DMS153 (cell line): ENCODE measurements around the gene MUC6.

ENCODE experiments used
- DNase-seq: peaks from one replicate; lab custom pipeline; 2025; lab: John Stamatoyannopoulos, UW

The MUC6 gene, protein sequence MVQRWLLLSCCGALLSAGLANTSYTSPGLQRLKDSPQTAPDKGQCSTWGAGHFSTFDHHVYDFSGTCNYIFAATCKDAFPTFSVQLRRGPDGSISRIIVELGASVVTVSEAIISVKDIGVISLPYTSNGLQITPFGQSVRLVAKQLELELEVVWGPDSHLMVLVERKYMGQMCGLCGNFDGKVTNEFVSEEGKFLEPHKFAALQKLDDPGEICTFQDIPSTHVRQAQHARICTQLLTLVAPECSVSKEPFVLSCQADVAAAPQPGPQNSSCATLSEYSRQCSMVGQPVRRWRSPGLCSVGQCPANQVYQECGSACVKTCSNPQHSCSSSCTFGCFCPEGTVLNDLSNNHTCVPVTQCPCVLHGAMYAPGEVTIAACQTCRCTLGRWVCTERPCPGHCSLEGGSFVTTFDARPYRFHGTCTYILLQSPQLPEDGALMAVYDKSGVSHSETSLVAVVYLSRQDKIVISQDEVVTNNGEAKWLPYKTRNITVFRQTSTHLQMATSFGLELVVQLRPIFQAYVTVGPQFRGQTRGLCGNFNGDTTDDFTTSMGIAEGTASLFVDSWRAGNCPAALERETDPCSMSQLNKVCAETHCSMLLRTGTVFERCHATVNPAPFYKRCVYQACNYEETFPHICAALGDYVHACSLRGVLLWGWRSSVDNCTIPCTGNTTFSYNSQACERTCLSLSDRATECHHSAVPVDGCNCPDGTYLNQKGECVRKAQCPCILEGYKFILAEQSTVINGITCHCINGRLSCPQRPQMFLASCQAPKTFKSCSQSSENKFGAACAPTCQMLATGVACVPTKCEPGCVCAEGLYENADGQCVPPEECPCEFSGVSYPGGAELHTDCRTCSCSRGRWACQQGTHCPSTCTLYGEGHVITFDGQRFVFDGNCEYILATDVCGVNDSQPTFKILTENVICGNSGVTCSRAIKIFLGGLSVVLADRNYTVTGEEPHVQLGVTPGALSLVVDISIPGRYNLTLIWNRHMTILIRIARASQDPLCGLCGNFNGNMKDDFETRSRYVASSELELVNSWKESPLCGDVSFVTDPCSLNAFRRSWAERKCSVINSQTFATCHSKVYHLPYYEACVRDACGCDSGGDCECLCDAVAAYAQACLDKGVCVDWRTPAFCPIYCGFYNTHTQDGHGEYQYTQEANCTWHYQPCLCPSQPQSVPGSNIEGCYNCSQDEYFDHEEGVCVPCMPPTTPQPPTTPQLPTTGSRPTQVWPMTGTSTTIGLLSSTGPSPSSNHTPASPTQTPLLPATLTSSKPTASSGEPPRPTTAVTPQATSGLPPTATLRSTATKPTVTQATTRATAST (N-terminal part only)

DNA sequence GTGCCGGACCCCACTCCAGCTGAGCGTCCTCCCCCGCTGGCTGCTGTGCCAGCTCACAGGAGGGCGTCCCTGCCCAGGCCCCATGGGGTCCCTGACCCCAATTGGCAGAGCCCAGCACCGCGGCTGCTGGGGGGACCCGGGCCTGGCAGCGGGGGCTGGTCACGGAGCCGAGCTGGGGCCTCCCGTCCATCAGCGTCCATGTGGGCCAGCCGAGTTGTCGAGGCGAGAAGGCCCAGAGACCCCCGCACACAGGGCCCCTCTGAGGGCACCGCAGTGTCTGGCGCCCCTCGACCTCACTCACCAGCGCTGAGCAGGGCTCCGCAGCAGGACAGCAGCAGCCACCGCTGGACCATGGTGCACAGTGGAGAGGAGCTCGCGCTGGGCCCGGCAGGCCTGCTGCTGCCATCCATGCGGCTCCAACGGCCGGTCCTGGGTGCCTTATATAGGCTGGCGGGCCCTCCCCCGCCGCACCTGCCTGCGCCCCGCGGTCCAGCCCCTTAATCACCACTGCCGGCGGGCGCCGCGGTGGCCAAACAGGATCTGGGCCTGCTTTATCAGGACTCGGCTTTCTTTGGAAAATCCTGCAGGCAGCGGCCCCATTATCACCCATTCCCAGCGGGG, at the start of gene MUC6:
TSS of gene MUC6 (minus strand) at position 416 of the 621 bp plus-strand sequence. CDS start at position 353, 63 bp downstream.
- DNase-seq: no peak

DNA sequence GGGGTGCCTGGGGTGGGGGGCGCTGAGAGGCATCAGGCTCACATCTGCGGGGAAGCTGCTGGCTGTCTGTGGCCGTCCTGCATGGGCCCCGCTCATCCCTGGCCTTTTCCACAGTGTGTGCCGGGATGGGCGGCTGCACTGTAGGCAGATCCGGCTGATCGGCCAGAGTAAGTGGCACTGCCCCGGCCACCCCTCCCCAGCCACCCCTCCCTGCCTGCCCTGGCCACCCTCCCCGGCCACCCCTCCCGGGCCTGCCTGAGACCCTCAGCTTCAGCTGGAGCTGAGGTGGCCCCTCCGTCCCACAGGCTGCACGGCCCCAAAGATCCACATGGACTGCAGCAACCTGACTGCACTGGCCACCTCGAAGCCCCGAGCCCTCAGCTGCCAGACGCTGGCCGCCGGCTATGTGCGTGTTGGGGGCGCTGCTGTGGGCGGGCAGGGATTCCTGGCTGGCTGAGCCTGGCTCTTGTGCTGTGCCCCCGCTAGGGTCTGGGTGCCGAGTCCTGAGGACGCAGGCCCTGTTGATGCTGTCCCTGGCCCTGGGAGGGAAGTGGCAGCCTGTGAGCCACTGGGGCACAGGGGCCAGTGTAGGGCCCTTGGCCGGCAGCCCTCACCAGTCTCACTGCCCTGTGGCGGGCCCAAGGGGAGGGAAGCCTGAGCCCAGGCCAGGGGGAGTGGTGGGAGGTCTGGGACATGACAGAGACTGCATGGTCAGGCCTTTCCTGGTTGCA, 49.1 kb upstream of the MUC6 start:
- DNase-seq: no peak

DNA sequence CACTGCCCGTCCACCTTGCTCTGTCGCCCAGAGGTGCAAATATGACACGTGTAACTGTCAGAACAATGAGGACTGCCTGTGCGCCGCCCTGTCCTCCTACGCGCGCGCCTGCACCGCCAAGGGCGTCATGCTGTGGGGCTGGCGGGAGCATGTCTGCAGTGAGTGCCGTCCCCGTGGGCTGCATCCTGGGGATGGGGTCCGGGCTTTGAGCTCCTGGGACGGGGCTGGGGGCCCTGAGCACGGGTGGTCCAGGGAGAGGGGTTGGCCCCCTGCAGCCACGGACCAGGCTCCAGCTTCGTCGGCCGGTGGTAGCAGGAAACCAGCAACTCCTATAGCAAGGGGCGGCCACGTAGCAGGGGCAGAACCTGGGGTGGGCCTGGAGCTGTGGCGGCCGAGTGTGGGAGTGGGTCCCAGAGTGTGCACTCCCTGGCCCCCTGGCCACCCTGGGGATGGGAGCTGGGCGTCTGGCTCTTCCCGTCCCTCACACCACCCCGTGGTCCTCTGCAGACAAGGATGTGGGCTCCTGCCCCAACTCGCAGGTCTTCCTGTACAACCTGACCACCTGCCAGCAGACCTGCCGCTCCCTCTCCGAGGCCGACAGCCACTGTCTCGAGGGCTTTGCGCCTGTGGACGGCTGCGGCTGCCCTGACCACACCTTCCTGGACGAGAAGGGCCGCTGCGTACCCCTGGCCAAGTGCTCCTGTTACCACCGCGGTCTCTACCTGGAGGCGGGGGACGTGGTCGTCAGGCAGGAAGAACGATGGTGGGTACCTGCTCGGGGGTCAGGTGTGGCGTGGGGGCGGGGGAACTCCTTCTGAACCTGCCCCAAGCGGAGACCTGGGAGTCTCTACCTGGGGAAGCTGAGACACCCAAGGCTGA, 48.3 kb upstream of the MUC6 start:
- DNase-seq: peak; percentile 4

DNA sequence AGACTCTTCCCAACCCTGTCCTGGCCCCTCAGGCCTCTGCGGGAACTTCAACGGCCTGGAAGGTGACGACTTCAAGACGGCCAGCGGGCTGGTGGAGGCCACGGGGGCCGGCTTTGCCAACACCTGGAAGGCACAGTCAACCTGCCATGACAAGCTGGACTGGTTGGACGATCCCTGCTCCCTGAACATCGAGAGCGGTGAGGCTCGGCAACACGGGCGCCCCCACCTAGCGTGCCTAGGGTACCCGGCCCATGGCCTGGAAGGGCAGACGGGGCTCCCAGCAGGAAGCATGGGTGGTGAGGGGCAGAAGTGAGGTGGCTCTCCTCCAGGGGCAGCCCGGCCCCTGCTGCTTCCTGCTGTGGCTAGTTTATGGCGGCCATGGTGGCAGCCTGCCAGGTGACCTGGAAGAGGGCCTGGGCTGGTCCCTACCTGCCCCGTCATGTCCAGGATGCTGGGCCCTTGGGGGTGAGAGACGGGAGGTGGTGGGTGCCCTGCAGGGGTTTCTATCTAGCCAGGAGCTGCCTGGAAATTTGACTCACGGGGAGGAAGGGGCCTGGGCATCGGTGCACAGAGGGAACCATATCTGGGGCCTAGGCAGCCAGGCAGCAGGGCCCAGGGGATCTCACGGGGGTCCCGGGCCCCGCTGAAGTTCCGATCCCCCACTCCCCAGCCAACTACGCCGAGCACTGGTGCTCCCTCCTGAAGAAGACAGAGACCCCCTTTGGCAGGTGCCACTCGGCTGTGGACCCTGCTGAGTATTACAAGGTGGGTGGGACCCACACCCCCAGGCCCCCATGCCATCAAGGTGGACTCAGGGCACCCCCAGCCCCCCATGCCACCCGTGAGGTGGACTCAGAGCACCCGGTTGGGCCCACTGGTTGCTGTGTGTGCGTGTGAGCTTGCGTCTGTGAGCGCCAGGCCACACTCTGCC, 47.4 kb upstream of the MUC6 start:
- DNase-seq: no peak

DNA sequence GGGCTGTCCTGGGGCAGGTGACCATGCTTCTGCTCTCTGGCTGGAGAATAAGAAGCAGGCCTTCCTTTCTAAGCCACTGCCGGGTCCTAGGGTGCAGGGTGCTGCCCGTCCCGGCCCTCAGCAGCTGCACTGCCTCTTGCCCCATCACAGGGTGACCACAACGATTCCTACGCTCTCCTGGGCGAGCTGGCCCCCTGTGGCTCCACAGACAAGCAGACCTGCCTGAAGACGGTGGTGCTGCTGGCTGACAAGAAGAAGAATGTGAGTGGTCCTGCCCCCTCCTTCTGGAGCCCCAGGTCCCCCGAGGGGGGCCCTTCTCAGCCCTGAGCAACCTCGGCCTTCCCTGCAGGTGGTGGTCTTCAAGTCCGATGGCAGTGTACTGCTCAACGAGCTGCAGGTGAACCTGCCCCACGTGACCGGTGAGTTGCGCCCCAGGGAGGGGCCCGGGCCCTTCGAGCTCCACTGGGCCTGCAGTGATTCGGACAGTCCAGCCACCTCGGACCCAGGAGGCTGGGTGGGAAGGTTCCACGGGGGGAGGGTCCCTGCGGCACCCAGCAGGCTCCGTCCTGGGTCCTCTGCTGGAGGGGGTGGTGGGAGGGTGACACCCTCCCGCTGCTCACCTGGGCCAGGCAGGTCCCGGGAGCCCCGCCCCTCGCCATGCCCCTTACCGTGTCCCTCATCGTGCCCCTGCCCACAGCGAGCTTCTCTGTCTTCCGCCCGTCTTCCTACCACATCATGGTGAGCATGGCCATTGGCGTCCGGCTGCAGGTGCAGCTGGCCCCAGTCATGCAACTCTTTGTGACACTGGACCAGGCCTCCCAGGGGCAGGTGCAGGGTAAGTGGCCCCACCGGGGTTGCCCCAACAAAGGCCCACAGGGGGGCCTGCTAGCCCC, 46.5 kb upstream of the MUC6 start:
- DNase-seq: no peak

DNA sequence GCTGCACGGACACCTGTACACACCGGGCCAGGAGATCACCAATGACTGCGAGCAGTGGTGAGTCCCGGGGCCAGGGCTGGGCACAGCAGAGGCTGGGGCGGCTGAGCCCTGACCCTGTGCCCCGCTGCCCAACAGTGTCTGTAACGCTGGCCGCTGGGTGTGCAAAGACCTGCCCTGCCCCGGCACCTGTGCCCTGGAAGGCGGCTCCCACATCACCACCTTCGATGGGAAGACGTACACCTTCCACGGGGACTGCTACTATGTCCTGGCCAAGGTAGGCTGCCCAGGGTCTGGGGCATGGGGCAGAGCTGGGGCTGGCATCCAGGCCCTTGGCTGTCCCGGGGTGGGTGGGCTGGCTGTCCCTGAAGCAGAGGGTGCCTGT, 45.8 kb upstream of the MUC6 start:
- no peak for DNase-seq

DNA sequence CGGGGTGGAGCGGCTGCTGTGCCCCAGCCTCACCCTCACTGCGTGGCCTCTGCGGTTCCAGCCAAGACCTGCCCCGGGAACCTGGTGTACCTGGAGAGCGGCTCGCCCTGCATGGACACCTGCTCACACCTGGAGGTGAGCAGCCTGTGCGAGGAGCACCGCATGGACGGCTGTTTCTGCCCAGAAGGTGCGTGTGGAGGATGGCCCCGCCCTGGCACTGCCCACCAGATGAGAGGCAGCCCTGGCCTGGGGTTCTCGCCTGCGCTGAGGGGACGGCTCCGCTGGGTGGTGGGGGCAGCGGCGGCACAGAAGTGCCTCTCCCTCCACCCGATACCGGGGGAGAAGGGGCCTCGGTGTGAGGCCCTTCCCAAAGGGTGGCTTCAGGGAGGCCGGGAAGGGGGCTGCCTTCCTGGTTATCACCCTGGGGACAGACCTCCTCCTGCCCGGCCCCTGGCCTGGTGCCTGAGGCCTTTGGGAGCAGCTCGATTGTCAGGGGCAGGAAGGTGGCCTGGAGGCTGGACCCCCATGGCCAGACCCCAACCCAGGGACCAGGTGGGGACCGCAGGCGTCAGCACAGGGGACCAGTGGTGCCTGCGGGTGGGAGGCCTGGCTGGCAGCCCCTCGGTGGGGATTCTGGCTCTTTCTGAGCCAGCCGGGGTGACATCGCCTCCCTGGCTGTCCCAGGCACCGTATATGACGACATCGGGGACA, 45.2 kb upstream of the MUC6 start:
- no peak for DNase-seq

DNA sequence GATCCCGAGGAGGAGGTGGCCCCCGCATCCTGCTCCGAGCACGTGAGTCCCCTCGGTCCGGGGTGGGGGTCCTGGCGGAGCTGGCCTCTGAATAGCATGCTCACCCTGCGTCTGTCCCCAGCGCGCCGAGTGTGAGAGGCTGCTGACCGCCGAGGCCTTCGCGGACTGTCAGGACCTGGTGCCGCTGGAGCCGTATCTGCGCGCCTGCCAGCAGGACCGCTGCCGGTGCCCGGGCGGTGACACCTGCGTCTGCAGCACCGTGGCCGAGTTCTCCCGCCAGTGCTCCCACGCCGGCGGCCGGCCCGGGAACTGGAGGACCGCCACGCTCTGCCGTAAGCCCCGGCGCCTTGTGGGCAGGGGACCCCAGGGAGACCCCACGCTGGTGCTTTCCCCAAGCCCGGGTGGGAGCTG, 41.7 kb upstream of the MUC6 start:
- DNase-seq: no peak

DNA sequence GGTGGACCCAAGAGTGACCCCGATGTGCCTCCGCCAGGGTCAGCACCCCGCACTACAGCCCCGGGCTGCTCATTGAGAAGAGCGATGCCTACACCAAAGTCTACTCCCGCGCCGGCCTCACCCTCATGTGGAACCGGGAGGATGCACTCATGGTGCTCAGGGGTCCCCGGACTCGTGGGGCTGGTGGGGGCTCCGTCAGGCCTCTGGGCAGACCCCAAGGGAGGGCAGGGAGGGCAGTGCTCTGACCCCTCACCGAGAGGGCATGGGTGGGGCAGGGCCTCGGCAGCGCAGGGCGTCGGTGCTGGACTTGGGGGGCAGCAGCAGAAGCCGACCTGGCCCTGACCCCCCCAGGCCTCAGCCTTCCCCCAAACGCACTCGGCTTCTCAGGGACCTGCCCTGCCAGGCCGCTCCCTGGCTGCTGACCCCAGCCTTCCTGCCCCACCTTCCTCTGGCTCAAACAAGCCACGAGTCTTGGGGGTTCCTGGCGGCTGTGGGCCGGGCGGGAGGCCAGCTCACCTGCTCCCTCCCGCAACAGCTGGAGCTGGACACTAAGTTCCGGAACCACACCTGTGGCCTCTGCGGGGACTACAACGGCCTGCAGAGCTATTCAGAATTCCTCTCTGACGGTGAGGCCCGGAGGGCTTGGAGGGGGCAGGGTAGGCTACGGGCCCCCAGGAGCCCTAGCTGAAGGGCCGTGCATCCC, 41.0 kb upstream of the MUC6 start:
- no peak for DNase-seq

DNA sequence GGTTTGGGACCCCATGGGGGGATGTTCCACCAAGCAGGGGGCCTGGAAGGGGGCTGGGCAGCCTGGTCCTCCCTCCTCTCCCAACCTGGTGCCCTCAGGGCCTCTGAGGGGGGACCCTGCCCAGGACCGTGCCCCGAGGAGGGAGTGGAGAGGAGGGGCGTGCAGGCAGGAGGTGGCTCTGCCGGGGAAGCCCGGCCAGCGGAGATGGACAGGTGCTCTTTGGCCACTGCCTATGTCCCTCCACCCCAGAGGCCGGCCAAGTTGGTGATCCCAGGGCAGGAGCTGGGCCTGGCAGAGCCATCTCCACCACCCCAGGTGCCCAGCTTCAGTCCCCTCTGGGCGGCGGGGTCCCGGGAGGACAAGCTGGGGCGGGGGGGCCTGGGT, 40.5 kb upstream of the MUC6 start:
- no peak for DNase-seq

DNA sequence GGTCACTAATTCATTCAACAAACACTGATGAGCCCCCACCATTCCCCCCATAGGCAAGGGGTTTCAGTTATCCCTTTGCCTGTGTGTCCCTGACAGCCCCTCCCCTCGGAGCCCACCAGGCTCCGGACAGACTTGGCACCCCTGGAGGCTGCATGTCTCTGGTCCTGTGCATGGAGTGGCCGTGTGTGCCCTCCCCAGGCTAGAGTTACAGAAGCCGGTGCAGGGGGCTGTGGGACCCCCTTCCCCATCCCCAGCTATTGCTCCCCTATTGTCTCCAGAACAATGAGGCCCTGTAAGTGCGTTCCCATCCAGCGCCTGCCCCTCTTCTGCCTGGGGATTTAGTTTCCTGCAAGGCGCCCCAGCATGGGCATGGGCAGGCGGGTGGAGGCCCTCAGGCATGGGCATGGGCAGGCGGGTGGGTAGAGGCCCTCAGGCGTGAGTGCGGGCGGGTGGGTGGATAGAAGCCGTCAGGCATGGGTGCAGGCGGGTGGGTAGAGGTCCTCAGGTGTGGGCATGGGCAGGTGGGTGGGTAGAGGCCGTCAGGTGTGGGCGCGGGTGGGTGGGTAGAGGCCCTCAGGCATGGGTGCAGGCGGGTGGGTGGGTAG, 39.6 kb upstream of the MUC6 start:
- no peak for DNase-seq

DNA sequence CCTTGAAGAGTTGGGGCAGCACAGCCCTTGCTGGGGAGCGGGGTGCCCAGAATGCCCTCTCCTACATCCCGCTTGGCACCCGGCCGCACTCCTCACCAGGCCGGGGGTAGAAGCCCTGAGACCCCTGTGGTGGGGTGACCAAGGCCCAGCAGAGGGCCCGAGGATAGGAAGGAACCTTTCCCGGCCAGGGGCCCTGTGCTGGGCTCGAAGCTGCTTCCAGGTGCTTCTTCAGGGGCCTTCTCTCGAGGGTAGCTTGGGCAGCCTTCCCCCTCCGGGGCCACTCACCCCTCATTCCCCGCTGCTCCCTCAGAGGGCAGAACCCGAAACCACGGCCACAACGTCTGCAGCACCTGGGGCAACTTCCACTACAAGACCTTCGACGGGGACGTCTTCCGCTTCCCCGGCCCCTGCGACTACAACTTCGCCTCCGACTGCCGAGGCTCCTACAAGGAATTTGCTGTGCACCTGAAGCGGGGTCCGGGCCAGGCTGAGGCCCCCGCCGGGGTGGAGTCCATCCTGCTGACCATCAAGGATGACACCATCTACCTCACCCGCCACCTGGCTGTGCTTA, 38.9 kb upstream of the MUC6 start:
- no peak for DNase-seq

DNA sequence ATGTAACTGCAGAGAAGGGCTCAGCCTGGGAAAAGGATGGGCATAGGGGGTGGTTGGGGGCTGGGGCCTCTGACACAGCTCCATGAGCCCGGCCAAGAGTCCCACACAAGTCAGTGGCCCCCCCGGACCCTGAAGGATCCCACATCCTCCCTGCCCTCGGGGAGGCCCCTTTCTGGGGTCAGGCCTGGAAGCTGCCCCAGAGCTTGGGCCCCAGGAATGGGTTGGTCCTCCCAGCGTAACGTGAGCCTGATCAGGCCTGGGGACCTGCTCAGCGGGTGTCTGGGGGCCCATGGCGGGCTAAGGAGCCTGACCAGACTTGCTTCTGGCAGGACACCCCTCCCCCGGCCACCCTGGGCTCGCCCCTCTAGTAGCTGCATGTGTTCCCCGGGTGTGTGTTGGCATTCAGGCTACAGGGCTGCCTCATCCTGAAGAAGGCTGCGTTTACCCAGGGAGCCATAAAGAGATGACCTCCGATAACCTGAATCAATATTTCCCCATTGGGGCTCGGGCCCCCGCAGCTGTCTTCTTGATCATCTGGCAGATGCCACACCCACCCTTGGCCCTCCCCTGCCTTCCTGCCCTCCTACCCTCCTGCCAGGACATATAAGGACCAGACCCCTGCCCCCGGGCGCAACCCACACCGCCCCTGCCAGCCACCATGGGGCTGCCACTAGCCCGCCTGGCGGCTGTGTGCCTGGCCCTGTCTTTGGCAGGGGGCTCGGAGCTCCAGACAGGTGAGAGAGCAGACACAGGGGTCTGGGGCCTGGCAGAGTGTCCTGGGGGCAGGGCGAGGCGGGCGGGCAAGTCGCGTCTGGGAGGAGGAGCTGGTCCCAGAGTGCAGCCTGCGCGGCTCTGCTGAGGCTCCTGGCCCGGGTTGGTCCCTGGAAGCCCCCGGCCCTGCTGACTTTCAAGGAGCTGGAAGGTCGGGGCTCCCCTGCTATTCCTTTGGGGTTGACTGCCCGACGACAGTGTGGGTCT, 38.0 kb upstream of the MUC6 start, which contains the start of gene MUC2:
TSS of gene MUC2 (plus strand) at position 631 of the 978 bp plus-strand sequence.
- DNase-seq: no peak

DNA sequence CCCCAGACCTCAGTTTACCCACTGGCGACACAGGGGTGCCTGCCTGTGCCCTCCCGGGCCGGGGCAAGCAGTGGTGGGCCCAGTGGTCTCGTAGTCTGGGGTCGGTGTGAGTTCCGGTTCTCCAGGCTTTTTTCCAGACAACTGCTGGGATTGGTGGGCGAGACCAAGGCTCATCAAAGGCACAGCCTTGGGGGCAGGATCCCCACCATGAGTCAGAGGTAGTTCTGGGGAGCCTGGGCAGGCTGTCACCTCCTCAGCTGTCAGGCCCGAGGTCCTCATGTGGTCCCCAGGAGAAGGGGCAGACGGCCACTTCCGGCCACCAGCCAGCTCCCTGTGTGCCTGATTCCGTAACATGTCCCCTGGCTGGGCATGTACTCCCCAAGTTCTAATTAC, 37.3 kb upstream of the MUC6 start:
- DNase-seq: no peak
